GM21576 (cell line): ENCODE data around the gene NPAT.
"Not testable (repeated sequence)": the region's sequence is repeated elsewhere in the genome, so short reads cannot be mapped to it uniquely, and the experiment has no call there.

Experiments used
- ATAC-seq: cut with Tn5 transposase; IDR thresholded peaks from one replicate; pipeline ENCODE4 v1.9.1; 2021; ENCODE audit warnings: mild to moderate bottlenecking, moderate library complexity; ENCODE audit not compliant: unreplicated experiment

Gene NPAT

DNA sequence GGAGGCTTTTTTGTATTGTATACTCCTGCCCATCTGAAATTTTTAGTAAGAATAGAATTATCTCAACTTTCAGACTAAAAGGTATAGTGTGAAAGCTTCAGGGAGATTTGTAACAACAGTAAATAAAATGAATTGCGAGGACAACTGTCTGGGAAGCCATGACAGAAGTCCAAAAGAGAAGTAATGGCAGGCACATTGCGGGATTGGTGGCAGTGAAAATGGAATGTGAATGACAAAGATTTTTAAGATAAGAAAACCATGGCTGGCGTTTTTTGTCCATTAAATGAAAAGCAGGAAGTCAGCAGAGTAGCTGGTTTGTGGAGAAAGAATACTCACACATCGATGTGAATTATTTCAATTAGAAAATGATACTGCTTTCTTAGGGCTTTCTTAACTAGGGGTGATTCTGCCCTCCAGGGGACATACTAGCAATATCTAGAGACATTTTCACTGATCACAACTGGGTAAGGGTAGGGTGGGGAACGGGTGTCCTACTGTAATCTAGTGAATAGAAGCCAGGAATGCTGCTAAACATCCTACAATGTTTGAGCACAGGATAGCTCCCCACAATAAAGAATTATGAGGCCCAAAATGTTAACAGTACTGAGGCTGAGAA, 1.6 kb downstream of the NPAT start:
- no peak for ATAC-seq

DNA sequence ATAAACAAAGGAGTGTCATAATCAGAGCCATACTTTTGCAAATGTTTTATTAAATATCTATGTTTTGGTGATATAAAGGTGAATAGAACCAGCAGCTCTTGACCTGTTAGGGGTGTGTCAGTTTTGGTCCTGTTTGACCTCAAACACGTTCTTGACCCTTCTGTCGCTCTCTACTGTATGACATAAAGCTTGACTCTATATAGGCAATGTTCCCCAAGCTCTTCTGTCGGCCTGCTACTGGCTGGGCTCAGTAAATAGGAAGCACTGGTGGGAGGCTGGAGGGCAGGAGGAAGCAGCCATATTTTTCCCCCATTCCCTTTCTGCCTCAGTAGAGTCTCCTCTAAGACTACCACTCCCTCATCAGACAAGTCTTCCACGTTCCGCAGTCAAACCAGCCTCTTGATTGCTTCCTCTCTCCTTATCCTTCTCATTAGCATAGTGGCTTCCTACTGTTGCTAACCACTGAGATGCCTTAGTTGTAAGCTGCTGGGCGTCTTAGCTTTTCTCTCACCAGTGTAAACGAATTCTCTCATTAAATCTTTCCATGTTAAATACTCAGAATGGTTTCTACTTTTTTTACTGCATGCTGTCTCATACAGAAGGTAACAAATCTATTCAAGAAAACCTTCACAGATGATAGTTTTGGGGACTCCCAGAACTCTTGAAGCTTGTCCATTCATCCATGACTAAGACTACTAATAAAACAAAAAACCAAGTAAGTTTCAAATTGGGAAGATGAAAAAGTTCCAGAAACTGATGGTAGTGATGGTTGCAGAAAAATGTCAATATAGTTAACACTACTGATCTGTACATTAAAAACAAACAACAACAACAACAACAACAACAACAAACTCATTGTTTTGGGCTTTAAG, 3.3 kb downstream of the NPAT start:
- no peak for ATAC-seq

DNA sequence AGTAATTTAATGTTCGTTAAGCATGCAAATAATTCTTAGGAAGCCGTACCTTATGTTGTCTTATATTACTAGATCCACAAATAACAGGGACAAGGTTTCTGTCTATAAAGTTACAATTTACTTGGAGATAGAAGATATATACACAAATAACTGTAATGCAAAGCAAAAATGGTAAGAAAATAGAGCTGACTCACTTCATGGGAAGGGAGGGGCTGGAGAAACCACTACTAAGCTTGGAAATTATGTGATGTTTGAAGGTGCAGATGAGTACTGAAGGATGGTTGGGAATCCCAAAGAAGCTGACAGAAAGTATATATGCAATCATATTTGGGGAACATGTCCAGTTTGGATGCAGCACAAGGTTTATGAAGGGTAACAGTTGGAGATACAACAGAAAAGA, 4.0 kb downstream of the NPAT start:
- ATAC-seq = no peak

DNA sequence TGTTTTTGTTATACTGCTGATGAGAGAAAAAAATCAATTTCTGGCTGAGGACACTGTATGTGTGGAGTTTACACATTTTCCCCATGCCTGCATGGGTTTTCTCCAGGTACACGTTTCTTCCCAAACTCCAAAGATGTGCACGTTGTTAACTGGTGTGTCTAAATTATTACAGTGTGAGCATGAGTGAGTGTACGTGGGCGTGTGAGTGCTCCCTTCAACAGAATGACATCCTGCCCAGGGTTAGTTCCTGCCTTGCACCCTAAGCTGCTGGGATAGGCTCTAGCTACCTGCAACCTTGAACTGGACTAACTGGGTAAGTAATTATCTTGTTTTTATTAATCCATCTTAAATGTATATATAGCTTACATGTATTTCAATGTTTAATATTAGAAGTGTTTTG, 5.5 kb downstream of the NPAT start:
- no peak for ATAC-seq

DNA sequence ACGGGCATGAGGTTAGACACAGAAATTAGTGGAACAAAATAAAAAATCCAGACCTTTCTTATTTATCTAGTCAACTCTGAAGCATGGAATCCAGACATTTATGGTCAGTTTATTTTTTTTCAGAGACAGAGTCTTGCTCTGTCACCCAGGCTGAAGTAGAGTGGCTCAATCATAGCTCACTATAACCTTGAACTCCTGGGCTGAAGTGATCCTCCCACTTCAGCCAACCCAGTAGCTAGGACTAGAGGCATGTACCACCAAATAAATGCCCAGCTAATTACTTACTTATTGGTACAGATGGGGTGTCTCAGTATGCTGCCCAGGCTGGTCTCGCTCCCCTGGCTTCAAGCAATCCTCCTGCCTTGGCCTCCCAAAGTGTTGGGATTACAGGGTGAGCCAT, 8.7 kb downstream of the NPAT start:
- no peak for ATAC-seq

DNA sequence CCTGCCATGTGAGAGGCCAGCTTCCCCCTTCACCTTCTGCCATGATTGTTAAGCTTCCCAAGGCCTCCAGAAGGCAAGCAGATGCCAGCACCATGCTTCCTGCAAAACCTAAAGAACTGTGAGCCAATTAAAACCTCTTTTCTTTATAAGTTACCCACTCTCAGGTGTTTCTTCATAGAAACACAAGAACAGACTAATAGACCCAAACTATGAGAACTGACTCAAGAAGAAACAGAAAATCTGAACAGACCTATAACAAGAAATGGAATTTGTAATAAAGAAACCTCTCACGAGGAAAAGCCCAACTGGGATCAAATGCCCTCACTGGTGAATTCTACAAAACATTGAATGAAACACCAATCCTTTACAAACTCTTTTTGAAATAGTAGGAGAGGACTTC, 12.0 kb downstream of the NPAT start:
- no peak for ATAC-seq

DNA sequence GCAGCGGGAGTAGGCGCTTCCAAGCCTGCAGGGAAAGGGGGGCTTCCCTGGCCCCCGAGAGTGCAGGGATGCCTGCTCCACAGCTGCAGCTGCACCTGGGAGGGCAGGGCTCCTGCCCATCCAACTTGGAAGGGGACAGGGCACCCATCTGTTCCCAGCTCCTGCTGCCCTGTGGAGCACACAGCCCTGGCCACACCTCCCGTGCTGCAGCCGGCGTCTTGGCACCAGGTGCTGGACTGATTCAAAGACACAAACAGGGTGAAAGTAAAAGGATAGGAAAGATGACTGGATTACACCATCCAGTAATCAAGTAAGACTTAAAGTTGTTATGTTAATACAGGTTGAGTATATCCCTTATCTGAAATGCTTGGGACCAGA, 14.8 kb downstream of the NPAT start:
- ATAC-seq = no peak

DNA sequence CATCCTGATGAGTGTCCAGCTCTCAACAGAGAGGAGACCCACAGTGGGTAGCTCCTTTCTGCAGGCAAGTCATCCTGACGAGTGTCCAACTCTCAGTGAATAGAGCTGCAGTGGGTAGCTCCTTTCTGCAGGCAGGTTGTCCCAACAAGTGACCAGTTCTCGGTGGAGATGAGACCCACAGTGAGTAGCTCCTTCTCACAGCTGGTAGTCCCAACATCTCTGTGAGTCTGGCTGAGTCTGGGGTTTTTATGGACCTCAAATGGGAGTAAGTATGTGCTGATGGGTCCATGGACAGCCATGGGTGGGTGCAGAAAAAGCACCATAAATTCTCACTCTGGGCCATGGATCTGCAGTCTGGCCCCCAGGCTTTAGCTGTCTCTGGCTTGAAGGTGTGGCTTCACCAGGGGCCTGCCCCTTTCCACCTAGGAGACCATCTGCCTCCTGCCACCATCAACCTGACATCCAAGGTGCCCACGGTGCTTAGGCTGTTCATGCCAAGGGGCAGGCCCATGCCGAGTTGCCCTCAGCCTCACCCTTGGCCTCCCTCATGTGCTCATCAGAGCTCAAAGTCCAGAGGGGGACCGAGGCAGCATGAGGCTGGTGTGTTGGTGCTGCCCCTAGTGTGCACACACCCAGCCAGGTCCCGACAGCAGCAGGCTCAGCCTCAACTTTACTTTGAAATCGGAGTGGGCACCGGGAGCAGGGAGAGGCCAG, 15.3 kb downstream of the NPAT start:
- no peak for ATAC-seq

DNA sequence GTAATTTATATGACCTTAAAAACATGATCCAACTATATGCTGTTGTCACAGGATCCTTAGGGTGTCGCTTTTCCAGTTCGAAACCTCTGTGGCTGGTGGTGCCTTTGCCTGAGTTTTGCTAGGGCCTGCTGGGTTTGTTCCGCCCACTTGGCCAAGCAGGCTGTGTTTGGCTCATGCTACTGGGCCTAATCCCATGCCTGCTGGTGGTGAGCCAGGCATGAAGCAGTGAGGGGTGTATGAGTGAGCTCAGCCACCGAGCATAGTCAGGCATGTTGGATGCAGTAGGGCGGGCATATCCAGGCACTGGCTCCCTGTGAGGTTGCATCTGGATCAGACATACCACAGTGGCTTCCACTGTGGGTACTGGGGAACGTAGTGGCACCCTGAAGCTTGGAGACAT, 16.3 kb downstream of the NPAT start:
- ATAC-seq = no peak

DNA sequence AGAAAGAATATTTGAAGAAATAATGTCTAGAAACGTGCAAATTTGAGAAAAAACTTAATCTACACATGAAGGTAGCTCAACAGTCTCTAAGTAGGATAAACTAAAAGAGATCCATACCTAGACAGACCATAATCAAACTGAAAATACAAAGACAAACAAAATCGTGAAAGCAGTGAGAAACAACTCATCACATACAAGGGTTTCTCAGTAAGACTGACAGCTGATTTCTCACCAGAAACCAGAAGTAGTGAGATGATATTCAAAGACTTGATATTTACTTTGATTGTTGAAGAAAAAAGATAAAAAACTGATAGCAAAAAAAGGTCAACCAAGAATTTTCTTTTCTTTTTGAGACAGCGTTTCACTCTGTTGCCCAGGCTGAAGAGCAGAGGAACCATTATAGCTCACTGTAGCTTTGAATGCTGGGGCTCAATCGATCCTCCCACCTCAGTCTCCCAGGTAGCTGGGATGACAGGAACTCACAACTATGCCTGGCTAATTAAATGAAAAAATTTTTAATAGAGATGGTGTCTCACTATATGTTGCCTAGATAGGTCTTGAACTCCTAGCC, 17.4 kb downstream of the NPAT start:
- no peak for ATAC-seq

DNA sequence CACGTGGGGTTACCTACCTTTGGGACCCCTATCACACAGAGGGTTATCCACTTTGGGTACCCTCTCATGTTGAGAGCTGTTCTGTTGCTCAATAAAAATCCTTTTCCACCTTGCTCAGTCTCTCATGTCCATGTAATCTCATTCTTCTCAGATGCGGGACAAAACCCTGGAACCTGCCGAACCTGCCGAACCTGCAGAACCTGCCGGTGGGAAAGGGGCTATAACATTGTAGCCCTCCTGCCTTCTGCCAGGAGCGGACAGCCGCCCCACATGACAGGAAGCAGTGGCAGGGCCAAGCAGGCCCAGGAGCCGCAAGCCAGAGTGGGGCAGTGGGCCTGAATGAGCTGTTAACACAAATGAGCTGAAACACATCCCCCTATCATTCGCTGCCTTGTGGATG, 18.1 kb downstream of the NPAT start:
- ATAC-seq = no peak

DNA sequence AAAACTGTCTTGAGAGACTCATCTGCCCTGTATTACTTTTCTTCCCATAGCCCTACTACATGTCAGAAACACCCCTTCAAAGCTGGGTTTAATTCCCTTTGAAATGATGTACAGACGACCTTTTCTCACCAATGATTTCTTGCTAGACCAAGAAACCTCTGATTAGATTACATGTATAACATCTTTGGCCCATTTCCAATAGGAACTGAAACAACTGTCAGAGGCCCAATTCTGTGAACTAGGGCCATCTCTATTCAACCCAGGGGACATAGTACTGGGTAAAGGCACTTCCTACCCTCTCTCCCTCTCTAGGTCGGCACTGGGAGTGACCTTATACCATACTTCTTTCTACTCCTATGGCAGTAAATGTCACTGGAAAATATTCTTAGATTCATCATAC, 19.4 kb downstream of the NPAT start:
- no peak for ATAC-seq

DNA sequence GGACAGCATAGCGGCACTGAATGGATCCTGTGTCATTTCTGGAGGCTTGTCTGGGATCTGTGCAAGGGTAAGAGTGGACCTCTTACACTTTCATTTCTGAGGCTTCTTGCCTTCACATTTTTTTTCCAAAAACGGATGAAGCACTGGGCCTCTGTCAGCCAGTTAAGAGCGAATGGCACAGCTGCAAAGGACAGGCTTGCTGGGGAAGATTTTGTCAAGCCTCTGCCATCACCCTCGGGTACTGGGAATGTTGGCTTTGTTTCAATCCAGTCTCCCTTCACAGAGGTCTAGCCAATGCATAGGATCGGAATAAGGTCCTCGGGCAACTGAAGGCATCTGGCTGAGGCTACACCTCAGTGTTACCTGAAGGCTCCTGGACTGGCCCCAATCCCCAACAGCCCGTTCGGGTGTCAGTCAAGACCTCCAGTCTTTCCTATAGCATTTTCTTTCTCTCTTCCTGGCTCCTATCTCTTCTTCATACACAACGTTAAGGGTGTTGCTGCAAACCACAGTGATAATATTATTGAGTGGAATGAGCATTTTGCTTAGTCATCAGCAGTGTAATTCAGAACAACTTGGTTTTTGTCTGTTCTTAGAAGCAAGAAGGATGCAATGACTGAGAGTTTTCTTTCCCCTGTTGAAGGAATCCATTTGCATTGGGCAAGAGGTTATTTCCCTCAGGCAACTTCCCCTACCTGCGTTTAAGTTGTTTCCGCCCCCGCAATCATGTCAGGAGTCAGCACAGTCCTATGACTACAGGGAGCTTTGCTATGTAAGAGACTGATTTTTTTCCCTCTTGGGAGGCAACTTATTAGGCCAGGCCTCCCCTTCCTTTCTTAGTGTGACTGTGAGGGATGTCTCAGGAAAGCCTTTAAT, 22.8 kb downstream of the NPAT start:
- peak; percentile 74 for ATAC-seq

DNA sequence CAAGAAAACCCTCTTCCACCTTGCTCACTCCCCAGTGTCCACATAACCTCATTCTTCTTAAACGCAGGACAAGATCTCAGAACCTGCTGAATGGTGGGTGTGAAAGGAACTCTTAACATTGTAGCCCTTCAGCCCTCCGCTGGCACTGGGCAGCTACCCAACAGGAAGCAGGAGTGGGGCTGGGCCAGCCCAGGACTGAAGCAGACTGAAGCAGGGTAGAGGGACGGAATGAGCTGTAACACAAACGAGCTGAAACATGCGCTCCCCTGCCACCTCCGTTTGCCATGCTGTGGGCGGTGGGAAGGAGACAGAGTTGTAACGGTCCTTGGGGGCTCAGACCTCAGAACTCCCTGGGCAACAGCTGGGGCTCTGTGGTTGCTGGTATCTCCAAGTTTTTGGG, 23.6 kb downstream of the NPAT start:
- no peak for ATAC-seq

DNA sequence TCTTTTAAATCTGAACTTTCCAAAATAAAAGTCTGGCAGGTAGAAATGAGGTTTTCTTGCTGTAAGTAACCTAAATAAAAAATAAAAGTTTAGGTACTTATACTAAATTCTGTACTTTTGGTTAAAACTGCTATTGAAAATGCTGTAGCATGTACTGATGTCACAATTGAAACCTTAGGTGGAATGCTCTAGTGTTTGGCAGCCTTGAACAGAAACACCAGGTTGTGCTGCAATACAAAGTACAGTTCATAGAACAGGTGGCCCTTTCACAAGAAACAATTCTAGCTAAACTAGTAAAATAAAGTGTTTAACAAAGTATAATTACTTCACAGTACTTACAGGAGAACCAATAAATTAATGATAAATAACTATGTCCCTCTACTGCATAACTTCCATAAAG, 25.1 kb downstream of the NPAT start:
- peak; percentile 40 for ATAC-seq

DNA sequence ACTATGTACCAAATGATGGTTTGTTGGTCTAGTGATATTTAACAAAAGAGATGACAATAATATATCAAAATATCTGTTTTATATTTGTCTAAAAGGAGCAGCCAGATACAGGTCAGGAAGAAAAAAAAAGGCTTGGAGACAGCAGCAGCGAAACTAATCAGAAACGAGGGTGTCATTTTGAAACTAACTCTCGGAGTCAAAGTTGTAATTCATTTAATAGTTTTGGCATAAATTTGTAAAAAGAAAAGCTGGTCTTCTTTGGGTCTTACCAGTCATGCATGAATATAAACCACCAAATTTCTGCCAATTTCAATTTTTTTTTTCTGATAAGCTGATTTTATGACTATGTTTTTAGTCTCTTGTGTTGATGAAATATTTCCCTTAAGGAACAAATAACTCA, 25.5 kb downstream of the NPAT start:
- ATAC-seq = no peak

DNA sequence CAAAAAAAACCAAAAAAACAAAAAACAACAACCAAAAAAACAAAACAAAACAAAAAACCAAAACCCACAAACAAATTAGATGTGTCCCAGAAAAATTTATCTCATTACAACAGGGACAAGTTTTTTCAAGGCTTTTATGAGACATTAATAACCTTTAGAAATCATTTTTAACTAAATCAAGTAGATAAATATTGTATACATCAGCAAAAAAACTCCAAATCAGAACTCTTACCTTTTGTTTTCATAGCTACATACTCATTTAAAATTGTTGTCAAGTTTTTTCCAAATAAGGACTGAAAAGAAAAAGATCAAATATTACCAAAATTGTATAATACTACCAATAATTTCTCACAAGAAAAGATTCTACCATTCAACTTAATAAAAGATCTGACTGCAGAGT, 28.7 kb downstream of the NPAT start:
- no peak for ATAC-seq

DNA sequence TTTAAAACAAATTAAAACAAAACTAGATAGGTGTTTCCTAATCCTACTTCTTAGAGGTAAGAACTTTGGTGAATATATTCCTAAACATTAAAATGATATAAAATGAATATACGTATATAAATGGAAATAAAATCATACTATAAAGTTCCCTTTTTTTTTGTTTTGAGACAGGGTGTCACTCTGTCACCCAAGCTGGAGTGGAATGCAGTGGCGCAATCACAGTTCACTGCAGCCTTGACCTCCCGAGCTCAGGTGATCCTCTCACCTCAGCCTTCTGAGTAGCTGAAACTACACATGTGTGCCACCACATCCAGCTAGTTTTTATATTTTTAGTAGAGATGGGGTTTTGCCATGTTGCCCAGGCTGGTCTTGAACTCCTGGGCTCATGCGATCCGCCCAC, 44.9 kb downstream of the NPAT start:
- ATAC-seq = no peak

DNA sequence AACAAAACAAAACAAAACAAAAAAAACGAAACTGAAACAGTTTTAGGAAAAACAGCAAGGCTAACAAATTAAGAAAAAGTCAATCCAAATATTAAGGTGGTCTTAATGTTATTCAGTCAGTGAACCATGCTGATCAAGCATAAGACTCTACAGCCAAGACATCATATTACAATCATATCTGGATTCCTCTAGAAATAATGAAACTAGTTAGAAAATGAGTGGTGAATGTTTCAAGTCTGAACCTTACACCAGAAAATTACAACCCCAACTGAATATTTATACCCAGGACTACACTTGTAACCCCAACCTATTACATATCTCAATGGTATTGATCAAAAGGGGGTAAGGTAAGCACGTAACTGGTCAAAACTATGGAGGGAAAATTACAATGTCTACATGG, 52.3 kb downstream of the NPAT start:
- no peak for ATAC-seq

DNA sequence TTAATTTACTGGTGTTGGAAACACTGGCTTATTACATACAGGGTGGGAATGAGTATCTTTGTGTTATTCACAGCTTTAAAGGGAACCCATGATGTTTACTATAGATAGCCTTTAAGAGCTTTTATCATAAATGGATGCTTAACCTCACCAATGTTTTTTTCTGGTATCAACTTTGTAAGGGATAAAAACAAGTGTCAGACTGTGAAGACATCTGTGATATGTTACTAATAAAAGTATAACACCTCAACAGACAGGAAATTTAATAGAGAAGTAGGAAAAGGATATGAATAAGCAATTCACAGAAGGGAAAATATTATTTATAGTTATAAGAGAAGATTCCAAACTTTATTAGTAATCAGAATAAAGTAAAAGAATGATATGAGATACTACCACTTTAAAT, 54.8 kb downstream of the NPAT start:
- ATAC-seq = no peak

DNA sequence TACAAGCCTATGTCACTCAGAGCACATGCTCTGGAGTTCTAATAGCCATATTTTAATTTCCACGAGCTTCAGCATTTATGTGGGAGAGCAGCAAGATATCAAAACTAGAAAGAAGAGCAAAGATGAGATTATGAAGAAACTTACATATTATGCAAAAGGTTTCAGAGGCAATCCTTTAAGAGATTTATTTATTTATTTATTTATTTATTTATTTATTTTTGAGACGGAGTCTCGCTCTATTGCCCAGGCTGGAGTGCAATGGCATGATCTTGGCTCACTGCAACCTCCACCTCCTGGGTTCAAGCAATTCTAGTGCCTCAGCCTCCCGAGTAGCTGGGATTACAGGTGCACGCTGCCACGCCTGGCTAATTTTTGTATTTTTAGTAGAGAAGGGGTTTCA, 59.6 kb downstream of the NPAT start:
- ATAC-seq = not testable (repeated sequence)
